ENCODE data around the gene ZNF778.
"Not testable (repeated sequence)": the region's sequence is repeated elsewhere in the genome, so short reads cannot be mapped to it uniquely, and the experiment has no call there.

The ZNF778 gene

GRCh38 chr16:89219365-89219764, 1.9 kb downstream of the ZNF778 start:
- DNase-seq: no peak

GRCh38 chr16:89221604-89222003, 4.1 kb downstream of the ZNF778 start:
- no peak for DNase-seq

GRCh38 chr16:89222931-89223330, 5.4 kb downstream of the ZNF778 start:
- DNase-seq: no peak

GRCh38 chr16:89224665-89225064, 7.2 kb downstream of the ZNF778 start:
- DNase-seq: no peak

GRCh38 chr16:89230255-89230654, 12.8 kb downstream of the ZNF778 start:
- DNase-seq: no peak

- no peak for DNase-seq
Observed at GRCh38 chr16:89232107-89232506, 14.6 kb downstream of the ZNF778 start.

- no peak for DNase-seq
Observed at GRCh38 chr16:89233678-89234490, 16.4 kb downstream of the ZNF778 start.

GRCh38 chr16:89237733-89238132, 20.2 kb downstream of the ZNF778 start:
- no peak for DNase-seq

GRCh38 chr16:89241187-89242007, 23.9 kb downstream of the ZNF778 start:
- peak; percentile 47 for DNase-seq

- DNase-seq: no peak
Observed at GRCh38 chr16:89242795-89243200, 25.3 kb downstream of the ZNF778 start.

GRCh38 chr16:89243664-89244063, 26.2 kb downstream of the ZNF778 start:
- DNase-seq: no peak

- DNase-seq: not testable (repeated sequence)
Observed at GRCh38 chr16:89244264-89244663, 26.8 kb downstream of the ZNF778 start.

GRCh38 chr16:89244754-89245153, 27.3 kb downstream of the ZNF778 start:
- DNase-seq: no peak

- DNase-seq: no peak
Observed at GRCh38 chr16:89246383-89246902, 28.9 kb downstream of the ZNF778 start.

GRCh38 chr16:89246903-89247733, 29.6 kb downstream of the ZNF778 start:
- DNase-seq: peak; percentile 27

- not testable (repeated sequence) for DNase-seq
Observed at GRCh38 chr16:89247734-89248075, 30.2 kb downstream of the ZNF778 start.

- DNase-seq: no peak
Observed at GRCh38 chr16:89248196-89248982, 30.9 kb downstream of the ZNF778 start.

- DNase-seq: no peak
Observed at GRCh38 chr16:89253548-89254287, 36.2 kb downstream of the ZNF778 start.

- DNase-seq: no peak
Observed at GRCh38 chr16:89256651-89257254, 39.2 kb downstream of the ZNF778 start.

GRCh38 chr16:89257281-89257731, 39.8 kb downstream of the ZNF778 start:
- no peak for DNase-seq
